Measurements from ENCODE around the gene LRMDA. TPM values are rescaled to one million over a fixed set of nuclear protein-coding genes. Genes with fewer than 3 reads are reported as not detected.

The LRMDA gene
- total and polyA plus RNA-seq, 2 of the 13 experiments (the other 11 are each of a cell fraction or from before 2014, with no cell fraction given): 13.4 to 22.0 TPM

GRCh38 chr10:75599875-75600648 lies 168.6 kb downstream of the LRMDA start (continued):
- no peak for TF ChIP-seq HINFP (CRISPR knock-in tag; IDR thresholded peaks at IDR 0.05; ENCODE audit: low read depth)
- no peak for TF ChIP-seq POLR2A (IDR thresholded peaks at IDR 0.05; ENCODE audit: insufficient read depth in 1 of 2, low read depth in 2 of 2, low read length in 2 of 2)
- no peak for TF ChIP-seq ZNF557 (CRISPR knock-in tag; IDR thresholded peaks at IDR 0.05)
- no peak for TF ChIP-seq ZSCAN20 (CRISPR knock-in tag; IDR thresholded peaks at IDR 0.05; ENCODE audit: borderline replicate concordance)
- TF ChIP-seq CEBPG (CRISPR knock-in tag; IDR thresholded peaks at IDR 0.05): no peak
- TF ChIP-seq ZNF530 (CRISPR knock-in tag; IDR thresholded peaks at IDR 0.05; ENCODE audit: low read depth): no peak
- peak; percentile 93 for TF ChIP-seq RARA (CRISPR knock-in tag; IDR thresholded peaks at IDR 0.05)
- TF ChIP-seq PHF8 (CRISPR knock-in tag; IDR thresholded peaks at IDR 0.05): no peak
- no peak for TF ChIP-seq MIXL1 (CRISPR knock-in tag; IDR thresholded peaks at IDR 0.05)
- TF ChIP-seq NR2C2 (CRISPR knock-in tag; IDR thresholded peaks at IDR 0.05; ENCODE audit: borderline replicate concordance): no peak
- 0 out of 2 replicates have a peak, but pooled peaks have one; percentile 27 for TF ChIP-seq ZSCAN29 (CRISPR knock-in tag; conservative IDR thresholded peaks at IDR 0.05)
- TF ChIP-seq AFF4 (CRISPR knock-in tag; IDR thresholded peaks at IDR 0.05): no peak
- TF ChIP-seq ZNF407 (CRISPR knock-in tag; IDR thresholded peaks at IDR 0.05; ENCODE audit: not compliant biosample characterization): no peak
- TF ChIP-seq GATAD2A (CRISPR knock-in tag; IDR thresholded peaks at IDR 0.05): peak; percentile 47; the same call in 1 of the 2 replicates
- peak; percentile 53 for TF ChIP-seq NR2F6 (IDR thresholded peaks at IDR 0.05)
- peak; percentile 31; the same call in 1 of the 2 replicates for TF ChIP-seq NR2F6 (CRISPR knock-in tag; IDR thresholded peaks at IDR 0.05)
- TF ChIP-seq ASH2L (IDR thresholded peaks at IDR 0.05; ENCODE audit: insufficient read length, low read depth, low read length): no peak
- TF ChIP-seq SRSF4 (IDR thresholded peaks at IDR 0.05; ENCODE audit: low read depth, low read length, poor library complexity, severe bottlenecking): no peak

Data from HepG2 (cell line).